Measurements from ENCODE around the gene RPS14. TPM values are rescaled to one million over a fixed set of nuclear protein-coding genes. Genes with fewer than 3 reads are reported as not detected.

RPS14 gene
- total RNA-seq, 1 donor from 2014 or later, result 2,567 TPM

DNA sequence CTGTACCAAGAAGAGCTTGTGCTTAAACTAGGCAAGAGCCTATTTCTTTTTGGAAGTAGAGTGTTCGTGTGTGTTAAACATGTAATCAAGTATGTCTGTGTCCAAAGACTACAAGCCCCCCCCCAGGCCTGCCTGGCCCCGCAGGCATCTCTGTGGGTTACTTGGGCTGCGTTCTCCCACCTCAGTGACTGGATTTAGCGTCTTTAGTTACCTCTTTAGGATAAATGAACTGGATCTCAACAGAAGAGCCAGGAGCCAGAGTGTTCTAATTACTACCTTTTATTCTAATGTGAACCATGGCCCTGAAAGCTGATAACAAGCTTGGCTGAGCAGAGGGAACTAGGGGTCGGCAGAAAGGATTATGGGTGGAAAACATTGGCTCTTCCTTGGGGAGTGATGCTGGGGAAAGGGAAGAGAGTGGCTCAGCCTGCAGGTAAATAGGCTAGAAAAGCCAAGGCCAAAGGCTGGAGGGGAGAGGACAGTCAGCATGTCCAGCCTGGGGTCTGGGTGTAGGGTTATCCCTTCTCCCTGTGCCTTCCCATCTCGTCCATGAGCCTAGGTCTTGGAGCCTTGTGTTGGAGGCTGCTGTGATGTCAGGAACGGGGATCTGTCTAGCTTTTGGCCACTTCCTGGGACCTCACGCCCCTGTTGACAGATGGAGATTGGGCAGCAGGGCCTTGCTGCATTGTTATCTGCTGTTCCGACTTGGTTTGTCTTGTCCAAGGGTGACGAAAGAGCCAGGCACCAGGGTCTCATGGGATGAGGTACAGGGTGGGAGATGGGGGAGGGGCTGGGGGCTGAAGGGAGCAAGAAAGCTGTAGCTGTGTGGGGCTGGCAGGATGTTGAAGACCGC, 47.9 kb downstream of the RPS14 start:
- no peak for DNase-seq
- intact Hi-C loops (cut with micrococcal nuclease), result no loop called here
- H3K36me3 Mint-ChIP-seq (ENCODE audit: low read depth), result peaks cover 64% of the 10 kb centered on the region
- peak overlapping the region; percentile 27 for H3K27ac Mint-ChIP-seq
- H3K27me3 Mint-ChIP-seq, result no peaks in the 10 kb centered on the region
- H3K4me3 Mint-ChIP-seq, result no peak overlapping the region
- H3K4me1 Mint-ChIP-seq, result peaks cover 2% of the 10 kb centered on the region
- no peaks in the 10 kb centered on the region for H3K9me3 Mint-ChIP-seq

GRCh38 chr5:150401076-150401375, 48.5 kb downstream of the RPS14 start:
- H3K27ac Mint-ChIP-seq, result peak overlapping the region; percentile 27
- intact Hi-C loops (cut with micrococcal nuclease), result no loop called here
- DNase-seq, result no peak
- H3K4me1 Mint-ChIP-seq, result peaks cover 2% of the 10 kb centered on the region
- H3K27me3 Mint-ChIP-seq, result no peaks in the 10 kb centered on the region
- H3K9me3 Mint-ChIP-seq, result no peaks in the 10 kb centered on the region
- H3K4me3 Mint-ChIP-seq, result no peak overlapping the region
- H3K36me3 Mint-ChIP-seq (ENCODE audit: low read depth), result peaks cover 64% of the 10 kb centered on the region

- no peaks in the 10 kb centered on the region for H3K9me3 Mint-ChIP-seq
- H3K4me3 Mint-ChIP-seq, result no peak overlapping the region
- intact Hi-C loops (cut with micrococcal nuclease), result no loop called here
- H3K27ac Mint-ChIP-seq, result peak overlapping the region; percentile 27
- no peak for DNase-seq
- H3K36me3 Mint-ChIP-seq (ENCODE audit: low read depth), result peaks cover 65% of the 10 kb centered on the region
- no peaks in the 10 kb centered on the region for H3K27me3 Mint-ChIP-seq
- peaks cover 2% of the 10 kb centered on the region for H3K4me1 Mint-ChIP-seq
Observed at GRCh38 chr5:150400316-150401075, 49.0 kb downstream of the RPS14 start.

- Mint-ChIP-seq H3K27ac (no peak overlapping the region), H3K9me3 (no peaks in the 10 kb centered on the region), H3K4me3 (no peak overlapping the region), H3K36me3 (ENCODE audit: low read depth) (peaks cover 66% of the 10 kb centered on the region), H3K4me1 (peaks cover 2% of the 10 kb centered on the region), H3K27me3 (no peaks in the 10 kb centered on the region)
- DNase-seq, result no peak
- intact Hi-C loops (cut with micrococcal nuclease), result loop anchor here (5.0 kb wide), 1 partner anchor 38 kb away; no protein-coding TSS in a partner anchor
Observed at GRCh38 chr5:150399524-150400211, 49.9 kb downstream of the RPS14 start.

- H3K4me1 Mint-ChIP-seq, result peaks cover 2% of the 10 kb centered on the region
- H3K27ac Mint-ChIP-seq, result no peak overlapping the region
- H3K4me3 Mint-ChIP-seq, result no peak overlapping the region
- intact Hi-C loops (cut with micrococcal nuclease), result loop anchor here (5.0 kb wide), 1 partner anchor 38 kb away; no protein-coding TSS in a partner anchor
- no peaks in the 10 kb centered on the region for H3K27me3 Mint-ChIP-seq
- peaks cover 62% of the 10 kb centered on the region for H3K36me3 Mint-ChIP-seq (ENCODE audit: low read depth)
- DNase-seq, result peak; percentile 70
- no peaks in the 10 kb centered on the region for H3K9me3 Mint-ChIP-seq
Observed at GRCh38 chr5:150398722-150399523, 50.6 kb downstream of the RPS14 start.

- no peak for DNase-seq
- Mint-ChIP-seq H3K4me1 (peaks cover 3% of the 10 kb centered on the region), H3K27me3 (no peaks in the 10 kb centered on the region), H3K4me3 (no peak overlapping the region), H3K36me3 (ENCODE audit: low read depth) (peaks cover 62% of the 10 kb centered on the region), H3K27ac (no peak overlapping the region), H3K9me3 (no peaks in the 10 kb centered on the region)
- intact Hi-C loops (cut with micrococcal nuclease), result loop anchor here (5.0 kb wide), 1 partner anchor 39 kb away; no protein-coding TSS in a partner anchor
Observed at GRCh38 chr5:150397782-150398721, 51.5 kb downstream of the RPS14 start.

GRCh38 chr5:150397146-150397781, 52.3 kb downstream of the RPS14 start:
- Mint-ChIP-seq H3K36me3 (ENCODE audit: low read depth) (peaks cover 59% of the 10 kb centered on the region), H3K27me3 (no peaks in the 10 kb centered on the region), H3K27ac (no peak overlapping the region), H3K4me1 (peaks cover 3% of the 10 kb centered on the region), H3K9me3 (no peaks in the 10 kb centered on the region), H3K4me3 (no peak overlapping the region)
- intact Hi-C loops (cut with micrococcal nuclease), result loop anchor here (5.0 kb wide), 1 partner anchor 40 kb away; no protein-coding TSS in a partner anchor
- DNase-seq, result no peak

DNA sequence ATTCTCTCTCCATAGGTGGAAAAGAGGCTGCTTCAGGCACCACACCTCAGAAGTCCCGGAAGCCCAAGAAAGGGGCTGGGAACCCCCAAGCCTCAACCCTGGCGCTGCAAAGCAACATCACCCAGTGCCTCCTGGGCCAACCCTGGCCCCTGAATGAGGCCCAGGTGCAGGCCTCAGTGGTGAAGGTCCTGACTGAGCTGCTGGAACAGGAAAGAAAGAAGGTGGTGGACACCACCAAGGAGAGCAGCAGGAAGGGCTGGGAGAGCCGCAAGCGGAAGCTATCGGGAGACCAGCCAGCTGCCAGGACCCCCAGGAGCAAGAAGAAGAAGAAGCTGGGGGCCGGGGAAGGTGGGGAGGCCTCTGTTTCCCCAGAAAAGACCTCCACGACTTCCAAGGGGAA, 53.3 kb downstream of the RPS14 start:
- H3K27ac Mint-ChIP-seq, result no peak overlapping the region
- no peak for DNase-seq

GRCh38 chr5:150395688-150395975, 53.9 kb downstream of the RPS14 start:
- intact Hi-C loops (cut with micrococcal nuclease), result loop anchor here (5.0 kb wide), 1 partner anchor 42 kb away; no protein-coding TSS in a partner anchor
- Mint-ChIP-seq H3K4me1 (peaks cover 1% of the 10 kb centered on the region), H3K9me3 (no peaks in the 10 kb centered on the region), H3K27me3 (no peaks in the 10 kb centered on the region), H3K36me3 (ENCODE audit: low read depth) (peaks cover 59% of the 10 kb centered on the region), H3K27ac (no peak overlapping the region), H3K4me3 (no peak overlapping the region)
- no peak for DNase-seq

More for the DNA sequence above, 53.3 kb downstream of the RPS14 start:
- Mint-ChIP-seq H3K27me3 (no peaks in the 10 kb centered on the region), H3K4me3 (no peak overlapping the region), H3K36me3 (ENCODE audit: low read depth) (peaks cover 57% of the 10 kb centered on the region), H3K9me3 (no peaks in the 10 kb centered on the region), H3K4me1 (peaks cover 3% of the 10 kb centered on the region)
- intact Hi-C loops (cut with micrococcal nuclease), result loop anchor here (5.0 kb wide), 1 partner anchor 41 kb away; no protein-coding TSS in a partner anchor

- peaks cover 54% of the 10 kb centered on the region for H3K36me3 Mint-ChIP-seq (ENCODE audit: low read depth)
- no peaks in the 10 kb centered on the region for H3K27me3 Mint-ChIP-seq
- H3K27ac Mint-ChIP-seq, result no peak overlapping the region
- DNase-seq, result no peak
- no peak overlapping the region for H3K4me3 Mint-ChIP-seq
- peaks cover 1% of the 10 kb centered on the region for H3K4me1 Mint-ChIP-seq
- intact Hi-C loops (cut with micrococcal nuclease), result loop anchor here (5.0 kb wide), 1 partner anchor 42 kb away; no protein-coding TSS in a partner anchor
- no peaks in the 10 kb centered on the region for H3K9me3 Mint-ChIP-seq
Observed at GRCh38 chr5:150394912-150395687, 54.4 kb downstream of the RPS14 start.

GRCh38 chr5:150394131-150394530, 55.4 kb downstream of the RPS14 start:
- Mint-ChIP-seq H3K4me3 (no peak overlapping the region), H3K27ac (no peak overlapping the region), H3K4me1 (peaks cover 1% of the 10 kb centered on the region), H3K36me3 (ENCODE audit: low read depth) (peaks cover 54% of the 10 kb centered on the region), H3K27me3 (no peaks in the 10 kb centered on the region), H3K9me3 (no peaks in the 10 kb centered on the region)
- DNase-seq, result no peak
- intact Hi-C loops (cut with micrococcal nuclease), result no loop called here

Measured in activated CD4-positive, alpha-beta T cell treated with anti-CD3 and anti-CD28 coated beads, Interleukin-2, amount 10 ng/mL, durations not matched to agents 24 days and 14 days (primary cell).